ENCODE data around the gene SYT8. TPM values are rescaled to one million over a fixed set of nuclear protein-coding genes. Genes with fewer than 3 reads are reported as not detected.
A peak's percentile ranks its signal among the peaks of the same experiment; 100 is the strongest.
"Not testable (repeated sequence)": the region's sequence is repeated elsewhere in the genome, so short reads cannot be mapped to it uniquely, and the experiment has no call there.

SYT8 gene
- total RNA-seq, 3 donors from 2014 or later (not counting 1 experiment from before 2014, with no cell fraction given), result not detected

DNA sequence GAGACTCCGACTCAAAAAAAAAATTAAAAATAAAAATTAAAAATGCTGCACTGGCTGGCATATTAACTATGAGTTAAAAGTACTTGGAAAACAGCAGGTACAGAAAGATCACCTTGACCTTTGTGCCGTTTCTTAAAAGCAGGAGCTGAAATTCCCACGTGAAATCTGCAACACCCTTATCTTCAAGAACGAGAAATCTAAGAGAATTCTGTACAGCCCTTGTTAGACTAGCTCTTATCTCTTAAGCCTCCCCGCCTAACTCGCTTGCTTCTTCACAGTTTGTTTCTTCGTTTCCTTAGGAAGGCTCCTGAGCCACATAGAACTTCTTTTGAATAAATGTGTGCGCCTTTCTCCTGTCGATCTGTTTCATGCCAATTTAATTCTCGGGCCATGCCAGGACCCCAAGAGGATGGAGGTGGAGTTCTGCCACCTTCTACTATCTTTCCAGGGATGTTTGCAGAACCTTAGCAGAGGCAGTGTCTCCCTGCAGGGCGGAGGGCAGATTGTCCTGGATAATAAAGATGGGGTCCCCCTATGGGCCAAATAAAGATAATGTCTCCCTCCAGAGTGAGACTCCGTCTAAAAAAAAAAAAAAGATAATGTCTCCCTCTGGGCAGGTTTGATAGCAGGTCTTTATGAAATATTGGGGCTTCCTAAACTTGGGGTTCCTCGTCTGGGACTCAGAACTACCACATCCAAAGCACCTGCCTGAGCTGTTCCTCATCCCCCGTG is 27.4 kb upstream of the SYT8 start:
- Mint-ChIP-seq H3K27ac (no peak overlapping the region), H3K27me3 (ENCODE audit: low read depth in 2 of 2) (peaks cover 2 to 19% of the 10 kb centered on the region in 2 donors), H3K4me1 (no peaks in the 10 kb centered on the region), H3K9me3 (no peaks in the 10 kb centered on the region), H3K36me3 (no peaks in the 10 kb centered on the region), H3K4me3 (no peak overlapping the region)
- no peak for ATAC-seq
- intact Hi-C loops (cut with micrococcal nuclease), result no loop called here
- Histone ChIP-seq H3K9me3 (ENCODE audit: control insufficient read depth, insufficient read depth, low read length) (no peaks in the 10 kb centered on the region), H3K4me1 (ENCODE audit: control insufficient read depth, insufficient read depth, low read length) (no peaks in the 10 kb centered on the region), H3K27ac (ENCODE audit: low read length) (no peak overlapping the region), H3K4me3 (ENCODE audit: low read length) (no peak overlapping the region), H3K36me3 (ENCODE audit: control insufficient read depth, insufficient read depth, low read length) (no peaks in the 10 kb centered on the region), H3K27me3 (ENCODE audit: control insufficient read depth, insufficient read depth, low read length) (no peaks in the 10 kb centered on the region)
- 79% methylated on average over 14 of the region's 14 CpGs for WGBS (ENCODE audit: insufficient coverage)
- no peak for DNase-seq
- TF ChIP-seq, protein P1, sequence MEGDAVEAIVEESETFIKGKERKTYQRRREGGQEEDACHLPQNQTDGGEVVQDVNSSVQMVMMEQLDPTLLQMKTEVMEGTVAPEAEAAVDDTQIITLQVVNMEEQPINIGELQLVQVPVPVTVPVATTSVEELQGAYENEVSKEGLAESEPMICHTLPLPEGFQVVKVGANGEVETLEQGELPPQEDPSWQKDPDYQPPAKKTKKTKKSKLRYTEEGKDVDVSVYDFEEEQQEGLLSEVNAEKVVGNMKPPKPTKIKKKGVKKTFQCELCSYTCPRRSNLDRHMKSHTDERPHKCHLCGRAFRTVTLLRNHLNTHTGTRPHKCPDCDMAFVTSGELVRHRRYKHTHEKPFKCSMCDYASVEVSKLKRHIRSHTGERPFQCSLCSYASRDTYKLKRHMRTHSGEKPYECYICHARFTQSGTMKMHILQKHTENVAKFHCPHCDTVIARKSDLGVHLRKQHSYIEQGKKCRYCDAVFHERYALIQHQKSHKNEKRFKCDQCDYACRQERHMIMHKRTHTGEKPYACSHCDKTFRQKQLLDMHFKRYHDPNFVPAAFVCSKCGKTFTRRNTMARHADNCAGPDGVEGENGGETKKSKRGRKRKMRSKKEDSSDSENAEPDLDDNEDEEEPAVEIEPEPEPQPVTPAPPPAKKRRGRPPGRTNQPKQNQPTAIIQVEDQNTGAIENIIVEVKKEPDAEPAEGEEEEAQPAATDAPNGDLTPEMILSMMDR (IDR thresholded peaks at IDR 0.05), result peak; percentile 13

- no peaks in the 10 kb centered on the region for H3K27me3 ChIP-seq (ENCODE audit: control insufficient read depth, insufficient read depth, low read length)
- no peak overlapping the region for H3K27ac Mint-ChIP-seq
- H3K36me3 Mint-ChIP-seq, result no peaks in the 10 kb centered on the region
- H3K27ac ChIP-seq (ENCODE audit: low read length), result no peak overlapping the region
- intact Hi-C loops (cut with micrococcal nuclease), result no loop called here
- no peaks in the 10 kb centered on the region for H3K4me1 Mint-ChIP-seq
- TF ChIP-seq, protein P1 (IDR thresholded peaks at IDR 0.05), result no peak
- H3K9me3 Mint-ChIP-seq, result no peaks in the 10 kb centered on the region
- H3K4me3 Mint-ChIP-seq, result no peak overlapping the region
- H3K4me3 ChIP-seq (ENCODE audit: low read length), result no peak overlapping the region
- H3K36me3 ChIP-seq (ENCODE audit: control insufficient read depth, insufficient read depth, low read length), result no peaks in the 10 kb centered on the region
- 44% methylated on average over 10 of the region's 10 CpGs for WGBS (ENCODE audit: insufficient coverage)
- no peaks in the 10 kb centered on the region for H3K4me1 ChIP-seq (ENCODE audit: control insufficient read depth, insufficient read depth, low read length)
- H3K27me3 Mint-ChIP-seq (ENCODE audit: low read depth in 2 of 2), result peaks cover 11 to 20% of the 10 kb centered on the region in 2 donors
- ATAC-seq (peak in 1 of 3 donors; percentile 39), DNase-seq (no peak)
- H3K9me3 ChIP-seq (ENCODE audit: control insufficient read depth, insufficient read depth, low read length), result no peaks in the 10 kb centered on the region
Measured at GRCh38 chr11:1810761-1811160, 24.0 kb upstream of the SYT8 start.

GRCh38 chr11:1812274-1812673 is 22.5 kb upstream of the SYT8 start:
- intact Hi-C loops (cut with micrococcal nuclease), result no loop called here
- ATAC-seq (no peak), DNase-seq (no peak)
- peaks cover 11 to 17% of the 10 kb centered on the region in 2 donors for H3K27me3 Mint-ChIP-seq (ENCODE audit: low read depth in 2 of 2)
- H3K27ac Mint-ChIP-seq, result no peak overlapping the region
- Histone ChIP-seq H3K36me3 (ENCODE audit: control insufficient read depth, insufficient read depth, low read length) (no peaks in the 10 kb centered on the region), H3K4me3 (ENCODE audit: low read length) (no peak overlapping the region), H3K27ac (ENCODE audit: low read length) (no peak overlapping the region), H3K9me3 (ENCODE audit: control insufficient read depth, insufficient read depth, low read length) (no peaks in the 10 kb centered on the region), H3K27me3 (ENCODE audit: control insufficient read depth, insufficient read depth, low read length) (no peaks in the 10 kb centered on the region), H3K4me1 (ENCODE audit: control insufficient read depth, insufficient read depth, low read length) (no peaks in the 10 kb centered on the region)
- TF ChIP-seq, protein P1 (IDR thresholded peaks at IDR 0.05), result no peak
- H3K9me3 Mint-ChIP-seq, result peaks cover 0 to 1% of the 10 kb centered on the region in 2 donors
- no peak overlapping the region for H3K4me3 Mint-ChIP-seq
- H3K4me1 Mint-ChIP-seq, result no peaks in the 10 kb centered on the region
- no peaks in the 10 kb centered on the region for H3K36me3 Mint-ChIP-seq
- 85% methylated on average over 5 of the region's 5 CpGs for WGBS (ENCODE audit: insufficient coverage)

- ATAC-seq (no peak), DNase-seq (no peak)
- H3K9me3 ChIP-seq (ENCODE audit: control insufficient read depth, insufficient read depth, low read length), result peaks cover 3% of the 10 kb centered on the region
- no peak overlapping the region for H3K4me3 Mint-ChIP-seq
- TF ChIP-seq, protein P1 (IDR thresholded peaks at IDR 0.05), result no peak
- no peaks in the 10 kb centered on the region for H3K4me1 ChIP-seq (ENCODE audit: control insufficient read depth, insufficient read depth, low read length)
- no peaks in the 10 kb centered on the region for H3K36me3 Mint-ChIP-seq
- peaks cover 0 to 3% of the 10 kb centered on the region in 2 donors for H3K9me3 Mint-ChIP-seq
- WGBS (ENCODE audit: insufficient coverage), result 94% methylated on average over 13 of the region's 15 CpGs
- H3K27ac ChIP-seq (ENCODE audit: low read length), result no peak overlapping the region
- peaks cover 11 to 16% of the 10 kb centered on the region in 2 donors for H3K27me3 Mint-ChIP-seq (ENCODE audit: low read depth in 2 of 2)
- no peaks in the 10 kb centered on the region for H3K27me3 ChIP-seq (ENCODE audit: control insufficient read depth, insufficient read depth, low read length)
- H3K36me3 ChIP-seq (ENCODE audit: control insufficient read depth, insufficient read depth, low read length), result no peaks in the 10 kb centered on the region
- no peaks in the 10 kb centered on the region for H3K4me1 Mint-ChIP-seq
- no peak overlapping the region for H3K27ac Mint-ChIP-seq
- intact Hi-C loops (cut with micrococcal nuclease), result no loop called here
- no peak overlapping the region for H3K4me3 ChIP-seq (ENCODE audit: low read length)
Measured at GRCh38 chr11:1812801-1813200, 22.0 kb upstream of the SYT8 start.

DNA sequence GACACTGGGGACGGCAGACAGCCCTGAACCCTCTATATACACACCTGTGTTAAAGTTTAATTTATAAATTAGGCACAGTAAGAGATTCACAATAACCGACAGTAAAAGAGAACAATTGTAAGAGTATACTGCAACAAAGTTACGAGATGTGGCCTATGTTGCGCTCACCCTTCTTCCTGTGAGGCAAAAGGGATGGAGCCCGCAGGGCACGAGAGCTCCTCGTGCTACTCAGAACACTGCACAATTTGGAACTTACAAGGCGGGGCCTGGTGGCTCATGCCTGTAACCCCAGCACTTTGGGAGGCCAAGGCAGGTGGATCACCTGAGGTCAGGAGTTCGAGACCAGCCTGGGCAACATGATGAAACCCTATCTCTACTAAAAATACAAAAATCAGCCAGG is 21.4 kb upstream of the SYT8 start:
- H3K36me3 Mint-ChIP-seq; DNase-seq; H3K9me3 ChIP-seq (ENCODE audit: control insufficient read depth, insufficient read depth, low read length); H3K4me3 Mint-ChIP-seq; ATAC-seq; H3K27ac Mint-ChIP-seq; intact Hi-C loops (cut with micrococcal nuclease); H3K9me3 Mint-ChIP-seq; H3K27me3 ChIP-seq (ENCODE audit: control insufficient read depth, insufficient read depth, low read length); H3K4me1 Mint-ChIP-seq; H3K4me3 ChIP-seq (ENCODE audit: low read length); H3K4me1 ChIP-seq (ENCODE audit: control insufficient read depth, insufficient read depth, low read length); H3K27ac ChIP-seq (ENCODE audit: low read length); H3K36me3 ChIP-seq (ENCODE audit: control insufficient read depth, insufficient read depth, low read length): not testable (repeated sequence)
- peaks cover 11 to 14% of the 10 kb centered on the region in 2 donors for H3K27me3 Mint-ChIP-seq (ENCODE audit: low read depth in 2 of 2)
- WGBS (ENCODE audit: insufficient coverage), result 95% methylated on average over 7 of the region's 9 CpGs

Measured in natural killer cell (primary cell).